Natural killer cell (primary cell): ENCODE measurements around the gene EIF2B2. TPM values are rescaled to one million over a fixed set of nuclear protein-coding genes. Genes with fewer than 3 reads are reported as not detected.
"Not testable (repeated sequence)": the region's sequence is repeated elsewhere in the genome, so short reads cannot be mapped to it uniquely, and the experiment has no call there.

ENCODE experiments used
- ATAC-seq, 3 donors: fragments of 150-1000 bp in 2 of 3; fragments of 200-7000 bp in 1 of 3; cut with Tn5 transposase; 1 replicate in 1 of 3; 2 replicates in 2 of 3; pipeline ENCODE4 v1.10.0; 2021; ENCODE audit warnings: mild to moderate bottlenecking in 2 of 3, moderate library complexity in 2 of 3
- DNase-seq, 2 donors: peaks; one replicate each; pipeline versions ENCODE4 v3.0.0 to v3.0.0-alpha.2; 2013 to 2021; ENCODE audit warnings: mixed read lengths in 1 of 2
- H3K27ac ChIP-seq: one replicate; pipeline ENCODE4 v1.5.1; 2013; ENCODE audit warnings: mild to moderate bottlenecking, low read length
- H3K27me3 ChIP-seq: one replicate; pipeline ENCODE4 v1.6.1; 2013; ENCODE audit warnings: low read length; ENCODE audit not compliant: control insufficient read depth, insufficient read depth
- H3K36me3 ChIP-seq: one replicate; pipeline ENCODE4 v1.6.1; 2013; ENCODE audit warnings: low read length; ENCODE audit not compliant: control insufficient read depth, insufficient read depth
- H3K4me1 ChIP-seq: one replicate; pipeline ENCODE4 v1.6.1; 2013; ENCODE audit warnings: low read length; ENCODE audit not compliant: control insufficient read depth, insufficient read depth
- H3K4me3 ChIP-seq: one replicate; pipeline ENCODE4 v1.5.1; 2013; ENCODE audit warnings: low read length
- H3K9me3 ChIP-seq: one replicate; pipeline ENCODE4 v1.6.1; 2013; ENCODE audit warnings: low read length; ENCODE audit not compliant: control insufficient read depth, insufficient read depth
- H3K27ac Mint-ChIP-seq, 2 donors: one replicate each; pipeline ENCODE4 v1.8.0; 2022; ENCODE audit warnings: mild to moderate bottlenecking in 2 of 2, mixed read lengths in 2 of 2, moderate library complexity in 1 of 2
- H3K27me3 Mint-ChIP-seq, 2 donors: one replicate each; pipeline ENCODE4 v1.8.0; 2022; ENCODE audit warnings: low read depth in 2 of 2, mixed read lengths in 2 of 2
- H3K36me3 Mint-ChIP-seq: one replicate; pipeline ENCODE4 v1.8.0; 2022; ENCODE audit warnings: mixed read lengths
- H3K4me1 Mint-ChIP-seq, 2 donors: one replicate each; pipeline ENCODE4 v1.8.0; 2022; ENCODE audit warnings: mixed read lengths in 2 of 2
- H3K4me3 Mint-ChIP-seq: one replicate; pipeline ENCODE4 v1.8.0; 2022; ENCODE audit warnings: mild to moderate bottlenecking, moderate library complexity, mixed read lengths
- H3K9me3 Mint-ChIP-seq, 2 donors: one replicate each; pipeline ENCODE4 v1.8.0; 2022; ENCODE audit warnings: mixed read lengths in 2 of 2
- WGBS: methylation state at CpG from one replicate; pipeline ENCODE4 v1.1.7; 2013; ENCODE audit warnings: missing lambda C conversion rate; ENCODE audit not compliant: insufficient coverage; 5-methylcytosine and 5-hydroxymethylcytosine counted together
- intact Hi-C: fragments of 100-400 bp; cut with micrococcal nuclease; formaldehyde crosslinking; loops from one replicate; pipeline ENCODE4 v1.14.2; 2022
- total RNA-seq, 4 donors: library from RNA; stranded (reverse); fragments of 120-200 nt in 1 of 4; gene quantifications; one replicate each; pipeline versions ENCODE4 v1.2.3 to v1.2.4, GENCODE V29; 2013 to 2022
- TF ChIP-seq, protein P1 (sequence below): fragments of 200-600 bp; IDR thresholded peaks from one replicate; pipeline ENCODE4 v1.8.0; 2022; ENCODE audit warnings: antibody characterized with exemption

The EIF2B2 gene
- total RNA-seq, 3 donors from 2014 or later (not counting 1 experiment from before 2014, with no cell fraction given), result 22.2 to 45.1 (median 31.2) TPM

DNA sequence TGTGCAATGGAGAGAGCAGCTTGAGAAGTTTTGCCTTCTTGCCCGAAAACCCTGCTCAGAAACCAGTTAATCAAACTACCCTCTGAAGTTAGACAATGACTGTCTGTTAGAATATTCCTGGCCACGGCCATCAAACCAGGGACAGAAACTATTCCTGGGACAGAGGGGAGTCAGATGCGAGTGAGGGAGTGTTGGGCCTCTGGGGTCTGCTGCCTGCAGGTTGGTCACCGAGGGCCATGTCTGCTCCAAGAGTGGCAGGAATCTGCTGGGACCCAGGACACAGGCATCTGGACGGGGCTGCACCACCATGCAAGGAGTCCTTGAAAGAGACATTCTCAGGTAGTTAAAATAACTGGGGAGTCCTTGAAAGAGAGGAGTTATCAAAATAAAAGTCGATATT lies 16.9 kb upstream of the EIF2B2 start:
- TF ChIP-seq, protein P1, sequence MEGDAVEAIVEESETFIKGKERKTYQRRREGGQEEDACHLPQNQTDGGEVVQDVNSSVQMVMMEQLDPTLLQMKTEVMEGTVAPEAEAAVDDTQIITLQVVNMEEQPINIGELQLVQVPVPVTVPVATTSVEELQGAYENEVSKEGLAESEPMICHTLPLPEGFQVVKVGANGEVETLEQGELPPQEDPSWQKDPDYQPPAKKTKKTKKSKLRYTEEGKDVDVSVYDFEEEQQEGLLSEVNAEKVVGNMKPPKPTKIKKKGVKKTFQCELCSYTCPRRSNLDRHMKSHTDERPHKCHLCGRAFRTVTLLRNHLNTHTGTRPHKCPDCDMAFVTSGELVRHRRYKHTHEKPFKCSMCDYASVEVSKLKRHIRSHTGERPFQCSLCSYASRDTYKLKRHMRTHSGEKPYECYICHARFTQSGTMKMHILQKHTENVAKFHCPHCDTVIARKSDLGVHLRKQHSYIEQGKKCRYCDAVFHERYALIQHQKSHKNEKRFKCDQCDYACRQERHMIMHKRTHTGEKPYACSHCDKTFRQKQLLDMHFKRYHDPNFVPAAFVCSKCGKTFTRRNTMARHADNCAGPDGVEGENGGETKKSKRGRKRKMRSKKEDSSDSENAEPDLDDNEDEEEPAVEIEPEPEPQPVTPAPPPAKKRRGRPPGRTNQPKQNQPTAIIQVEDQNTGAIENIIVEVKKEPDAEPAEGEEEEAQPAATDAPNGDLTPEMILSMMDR, result no peak
- no peak overlapping the region for H3K4me3 Mint-ChIP-seq
- Histone ChIP-seq H3K27me3 (no peaks in the 10 kb centered on the region), H3K36me3 (no peaks in the 10 kb centered on the region), H3K27ac (no peak overlapping the region), H3K4me3 (no peak overlapping the region), H3K9me3 (no peaks in the 10 kb centered on the region), H3K4me1 (no peaks in the 10 kb centered on the region)
- no peaks in the 10 kb centered on the region for H3K4me1 Mint-ChIP-seq
- no peaks in the 10 kb centered on the region for H3K36me3 Mint-ChIP-seq
- 92% methylated on average over 5 of the region's 6 CpGs for WGBS
- H3K27me3 Mint-ChIP-seq, result no peaks in the 10 kb centered on the region
- ATAC-seq (no peak), DNase-seq (no peak)
- no peak overlapping the region for H3K27ac Mint-ChIP-seq
- H3K9me3 Mint-ChIP-seq, result no peaks in the 10 kb centered on the region
- intact Hi-C loops, result no loop called here

DNA sequence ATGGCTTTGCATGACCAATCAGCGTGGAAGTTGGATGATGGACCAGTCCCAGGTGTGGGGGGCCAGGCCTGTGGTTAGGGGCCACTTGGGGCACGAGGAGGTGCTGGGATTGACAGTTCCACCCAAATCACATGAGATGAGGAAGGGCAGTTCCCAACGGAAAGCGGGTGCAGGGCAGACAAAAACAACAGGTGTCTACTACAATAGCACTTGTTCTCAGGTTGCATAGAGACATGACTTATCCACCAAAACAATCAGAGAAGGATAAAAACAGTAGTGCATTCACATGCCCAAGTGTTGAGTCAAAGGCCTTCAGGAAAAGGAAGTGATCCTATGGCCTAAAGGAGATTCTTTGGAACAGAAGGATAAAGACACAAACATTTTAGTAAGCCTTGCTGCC lies 14.6 kb upstream of the EIF2B2 start:
- H3K27me3 Mint-ChIP-seq, result no peaks in the 10 kb centered on the region
- no peak overlapping the region for H3K4me3 Mint-ChIP-seq
- intact Hi-C loops, result no loop called here
- H3K36me3 Mint-ChIP-seq, result no peaks in the 10 kb centered on the region
- H3K9me3 Mint-ChIP-seq, result no peaks in the 10 kb centered on the region
- H3K36me3 ChIP-seq, result no peaks in the 10 kb centered on the region
- DNase-seq (no peak), ATAC-seq (no peak)
- no peaks in the 10 kb centered on the region for H3K27me3 ChIP-seq
- no peak overlapping the region for H3K27ac Mint-ChIP-seq
- no peaks in the 10 kb centered on the region for H3K9me3 ChIP-seq
- H3K27ac ChIP-seq, result no peak overlapping the region
- H3K4me1 ChIP-seq, result no peaks in the 10 kb centered on the region
- TF ChIP-seq, protein P1, result no peak
- H3K4me1 Mint-ChIP-seq, result no peaks in the 10 kb centered on the region
- no peak overlapping the region for H3K4me3 ChIP-seq
- WGBS, result 87% methylated on average over 4 of the region's 4 CpGs

DNA sequence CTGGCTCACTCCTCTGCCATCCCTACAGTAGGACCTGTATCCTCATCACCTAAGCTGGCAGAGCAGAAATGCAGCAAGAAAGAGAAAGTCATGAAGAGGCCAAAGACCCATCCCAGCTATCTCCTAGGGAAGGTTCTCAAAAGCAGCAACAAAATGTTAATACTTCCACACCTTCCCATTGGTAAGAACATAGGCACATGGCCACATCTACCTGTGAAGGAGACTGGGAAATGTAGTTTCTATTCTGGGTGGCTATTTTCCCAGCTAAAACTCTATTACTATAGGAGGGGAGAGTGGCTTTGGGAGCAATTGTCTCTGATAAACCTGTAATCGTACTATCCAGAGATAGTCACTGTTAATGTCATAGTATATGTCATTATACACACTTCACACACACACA lies 13.7 kb upstream of the EIF2B2 start:
- H3K27me3 ChIP-seq, result no peaks in the 10 kb centered on the region
- DNase-seq, result no peak
- H3K36me3 ChIP-seq, result no peaks in the 10 kb centered on the region
- no peaks in the 10 kb centered on the region for H3K4me1 ChIP-seq
- H3K27ac ChIP-seq, result no peak overlapping the region
- no peaks in the 10 kb centered on the region for H3K9me3 Mint-ChIP-seq
- no peak overlapping the region for H3K4me3 Mint-ChIP-seq
- H3K27me3 Mint-ChIP-seq, result no peaks in the 10 kb centered on the region
- TF ChIP-seq, protein P1, result no peak
- H3K4me1 Mint-ChIP-seq, result no peaks in the 10 kb centered on the region
- H3K9me3 ChIP-seq, result no peaks in the 10 kb centered on the region
- no peak overlapping the region for H3K4me3 ChIP-seq
- no CpG with 5 or more reads among the region's 1 CpG for WGBS
- no peak for ATAC-seq
- intact Hi-C loops, result no loop called here
- H3K27ac Mint-ChIP-seq, result no peak overlapping the region
- no peaks in the 10 kb centered on the region for H3K36me3 Mint-ChIP-seq

DNA sequence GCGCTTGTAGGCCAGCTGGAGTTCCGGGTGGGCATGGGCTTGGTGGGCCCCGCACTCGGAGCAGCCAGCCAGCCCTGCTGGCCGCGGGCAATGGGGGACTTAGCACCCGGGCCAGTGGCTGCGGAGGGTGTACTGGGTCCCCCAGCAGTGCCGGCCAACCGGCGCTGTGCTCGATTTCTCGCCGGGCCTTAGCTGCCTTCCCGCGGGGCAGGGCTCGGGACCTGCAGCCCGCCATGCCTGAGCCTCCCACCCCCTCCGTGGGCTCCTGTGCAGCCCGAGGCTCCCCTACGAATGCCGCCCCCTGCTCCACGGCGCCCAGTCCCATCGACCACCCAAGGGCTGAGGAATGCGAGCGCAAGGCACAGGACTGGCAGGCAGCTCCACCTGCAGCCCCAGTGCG lies 8.5 kb upstream of the EIF2B2 start:
- DNase-seq, intact Hi-C loops, H3K36me3 ChIP-seq, H3K9me3 ChIP-seq, H3K4me1 Mint-ChIP-seq, H3K4me1 ChIP-seq, H3K4me3 ChIP-seq, H3K9me3 Mint-ChIP-seq, H3K27me3 ChIP-seq, H3K27me3 Mint-ChIP-seq, H3K27ac ChIP-seq, H3K4me3 Mint-ChIP-seq, ATAC-seq, H3K27ac Mint-ChIP-seq, H3K36me3 Mint-ChIP-seq: not testable (repeated sequence)
- WGBS, result 98% methylated on average over 28 of the region's 28 CpGs

DNA sequence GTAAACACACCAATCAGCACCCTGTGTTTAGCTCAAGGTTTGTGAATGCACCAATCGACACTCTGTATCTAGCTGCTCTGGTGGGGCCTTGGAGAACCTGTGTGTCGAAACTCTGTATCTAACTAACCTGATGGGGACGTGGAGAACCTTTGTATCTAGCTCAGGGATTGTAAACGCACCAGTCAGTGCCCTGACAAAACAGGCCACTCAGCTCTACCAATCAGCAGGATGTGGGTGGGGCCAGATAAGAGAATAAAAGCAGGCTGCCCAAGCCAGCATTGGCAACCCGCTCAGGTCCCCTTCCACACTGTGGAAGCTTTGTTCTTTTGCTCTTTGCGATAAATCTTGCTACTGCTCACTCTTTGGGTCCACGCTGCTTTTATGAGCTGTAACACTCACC lies 6.9 kb upstream of the EIF2B2 start:
- H3K4me1 Mint-ChIP-seq, result not testable (repeated sequence)
- WGBS, result 93% methylated on average over 3 of the region's 7 CpGs

More for the DNA sequence above, 6.9 kb upstream of the EIF2B2 start:
- H3K36me3 Mint-ChIP-seq, ATAC-seq, H3K9me3 ChIP-seq, H3K27ac Mint-ChIP-seq, H3K4me3 ChIP-seq, H3K27me3 Mint-ChIP-seq, H3K36me3 ChIP-seq, H3K4me1 ChIP-seq, H3K27me3 ChIP-seq, intact Hi-C loops, DNase-seq, H3K9me3 Mint-ChIP-seq, H3K27ac ChIP-seq, H3K4me3 Mint-ChIP-seq: not testable (repeated sequence)
